Mesenchymal stem cell (in vitro differentiated cells and primary cell): ENCODE measurements around the gene MBNL1.

Experiments used
- DNase-seq: peaks from one replicate; pipeline ENCODE4 v3.0.0-alpha.2; 2013
- H2AFZ ChIP-seq: one replicate; pipeline ENCODE4 v1.6.1; 2013; ENCODE audit warnings: low read depth, mild to moderate bottlenecking, control low read depth, inconsistent platforms, low read length, moderate library complexity
- H2AK5ac ChIP-seq: 2 replicates; pipeline ENCODE4 v1.6.1; 2013; ENCODE audit warnings: low read length, moderate library complexity, mild to moderate bottlenecking, inconsistent platforms; ENCODE audit not compliant: severe bottlenecking
- H2BK120ac ChIP-seq: one replicate; pipeline ENCODE4 v1.6.1; 2013; ENCODE audit warnings: low read depth, mild to moderate bottlenecking, inconsistent platforms, low read length, moderate library complexity
- H2BK12ac ChIP-seq, 2 experiments: one replicate each; pipeline ENCODE4 v1.6.1; 2013; ENCODE audit warnings: inconsistent platforms in 2 of 2, low read length in 2 of 2, mild to moderate bottlenecking in 2 of 2, moderate library complexity in 2 of 2, control low read depth in 1 of 2
- H2BK15ac ChIP-seq: one replicate; pipeline ENCODE4 v1.6.1; 2013; ENCODE audit warnings: mild to moderate bottlenecking, low read depth, inconsistent platforms; ENCODE audit not compliant: poor library complexity, severe bottlenecking
- H2BK5ac ChIP-seq: 2 replicates; pipeline ENCODE4 v1.6.1; 2013; ENCODE audit warnings: low read depth, mild to moderate bottlenecking, low read length, control low read depth, inconsistent platforms; ENCODE audit not compliant: poor library complexity, severe bottlenecking
- H3K14ac ChIP-seq, 2 experiments: one replicate each; pipeline ENCODE4 v1.6.1; 2013; ENCODE audit warnings: inconsistent platforms in 2 of 2, low read length in 2 of 2, control low read depth in 1 of 2, mild to moderate bottlenecking in 1 of 2, moderate library complexity in 1 of 2
- H3K18ac ChIP-seq, 2 experiments: one replicate each; pipeline ENCODE4 v1.6.1; 2013; ENCODE audit warnings: inconsistent platforms in 2 of 2, low read length in 2 of 2, control low read depth in 1 of 2, low read depth in 1 of 2, mild to moderate bottlenecking in 1 of 2
- H3K23ac ChIP-seq, 2 experiments: one replicate each; pipeline ENCODE4 v1.6.1; 2013; ENCODE audit warnings: inconsistent platforms in 2 of 2, low read length in 2 of 2, mild to moderate bottlenecking in 2 of 2, moderate library complexity in 2 of 2, control low read depth in 1 of 2
- H3K27ac ChIP-seq: 2 replicates; pipeline ENCODE4 v1.5.1; 2013; ENCODE audit warnings: mild to moderate bottlenecking, moderate library complexity, low read length, control low read depth, inconsistent platforms; ENCODE audit not compliant: poor library complexity, severe bottlenecking
- H3K27me3 ChIP-seq, 2 experiments: 2 replicates each; pipeline versions ENCODE4 v1.6.1 to v1.7.0; 2013; ENCODE audit warnings: low read length in 2 of 2, mild to moderate bottlenecking in 2 of 2, moderate library complexity in 2 of 2, control low read depth in 1 of 2, inconsistent platforms in 1 of 2; ENCODE audit not compliant: control insufficient read depth in 1 of 2, insufficient read depth in 1 of 2
- H3K36me3 ChIP-seq, 2 experiments: 2 replicates each; pipeline versions ENCODE4 v1.6.1 to v1.7.0; 2013; ENCODE audit warnings: low read length in 2 of 2, control low read depth in 1 of 2, inconsistent platforms in 1 of 2, low read depth in 1 of 2, mild to moderate bottlenecking in 1 of 2; ENCODE audit not compliant: insufficient read depth in 2 of 2, control insufficient read depth in 1 of 2
- H3K4ac ChIP-seq, 2 experiments: one replicate each; pipeline ENCODE4 v1.6.1; 2013; ENCODE audit warnings: inconsistent platforms in 2 of 2, low read length in 2 of 2, mild to moderate bottlenecking in 2 of 2, moderate library complexity in 2 of 2, control low read depth in 1 of 2, low read depth in 1 of 2
- H3K4me1 ChIP-seq: 2 replicates; pipeline ENCODE4 v1.6.1; 2013; ENCODE audit warnings: low read depth, low read length, control low read depth; ENCODE audit not compliant: control insufficient read depth, insufficient read depth
- H3K4me2 ChIP-seq: 2 replicates; pipeline ENCODE4 v1.6.1; 2013; ENCODE audit warnings: low read length, mild to moderate bottlenecking, inconsistent platforms; ENCODE audit not compliant: poor library complexity, severe bottlenecking
- H3K4me3 ChIP-seq, 2 experiments: 2 replicates each; pipeline versions ENCODE4 v1.5.1 to v1.7.0; 2013; ENCODE audit warnings: low read length in 2 of 2, mild to moderate bottlenecking in 2 of 2, control low read depth in 1 of 2, low read depth in 1 of 2; ENCODE audit not compliant: insufficient read depth in 1 of 2
- H3K79me1 ChIP-seq: replicated peaks from 2 replicates; pipeline ENCODE4 v1.6.1; 2013; ENCODE audit warnings: mild to moderate bottlenecking, control low read depth, low read length, inconsistent platforms; ENCODE audit not compliant: poor library complexity, severe bottlenecking
- H3K9ac ChIP-seq: 2 replicates; pipeline ENCODE4 v1.7.0; 2013; ENCODE audit warnings: mild to moderate bottlenecking, low read length, moderate library complexity
- H3K9me3 ChIP-seq: 2 replicates; pipeline ENCODE4 v1.7.0; 2013; ENCODE audit warnings: mild to moderate bottlenecking, low read length; ENCODE audit not compliant: control insufficient read depth
- H4K8ac ChIP-seq: one replicate; pipeline ENCODE4 v1.6.1; 2013; ENCODE audit warnings: inconsistent platforms, mild to moderate bottlenecking, low read length, moderate library complexity
- H4K91ac ChIP-seq: one replicate; pipeline ENCODE4 v1.6.1; 2013; ENCODE audit warnings: mild to moderate bottlenecking, low read length, inconsistent platforms
- WGBS: methylation state at CpG from one replicate; pipeline ENCODE4 v1.1.7; 2013; ENCODE audit warnings: mixed read lengths; 5-methylcytosine and 5-hydroxymethylcytosine counted together

MBNL1 gene

GRCh38 chr3:152402695-152403451, 134.1 kb downstream of the MBNL1 start:
- Histone ChIP-seq H2BK15ac (no peak overlapping the region), H2BK120ac (no peak overlapping the region), H3K79me1 (no peaks in the 10 kb centered on the region), H3K4me2 (no peak overlapping the region), H3K27ac (peak overlapping the region; percentile 36), H3K4ac (no peak overlapping the region), H3K9ac (no peak overlapping the region), H3K27me3 (no peaks in the 10 kb centered on the region), H3K36me3 (no peaks in the 10 kb centered on the region), H4K8ac (no peak overlapping the region), H3K4me1 (peaks cover 6% of the 10 kb centered on the region), H3K9me3 (no peaks in the 10 kb centered on the region), H4K91ac (no peak overlapping the region), H3K18ac (no peak overlapping the region), H2BK5ac (no peak overlapping the region), H3K4me3 (no peak overlapping the region), H3K23ac (no peak overlapping the region), H2AK5ac (no peak overlapping the region), H2BK12ac (no peak overlapping the region), H2AFZ (no peak overlapping the region), H3K14ac (no peak overlapping the region)
- 42% methylated on average over 4 of the region's 5 CpGs for WGBS
- peak; percentile 83 for DNase-seq

GRCh38 chr3:152403632-152404066, 134.9 kb downstream of the MBNL1 start:
- H3K4me2 ChIP-seq, result no peak overlapping the region
- H3K9ac ChIP-seq, result no peak overlapping the region
- no peak overlapping the region for H4K91ac ChIP-seq
- H3K4ac ChIP-seq, result peak overlapping the region in 1 of 2 experiments; percentile 26
- H2BK120ac ChIP-seq, result no peak overlapping the region
- no peak overlapping the region for H3K14ac ChIP-seq
- no peaks in the 10 kb centered on the region for H3K27me3 ChIP-seq
- peak; percentile 90 for DNase-seq
- H3K9me3 ChIP-seq, result no peaks in the 10 kb centered on the region
- H3K4me1 ChIP-seq, result peaks cover 6% of the 10 kb centered on the region
- no peaks in the 10 kb centered on the region for H3K79me1 ChIP-seq
- no peak overlapping the region for H2BK15ac ChIP-seq
- H2AK5ac ChIP-seq, result peak overlapping the region; percentile 15
- H2BK12ac ChIP-seq, result no peak overlapping the region
- 66% methylated on average over 2 of the region's 2 CpGs for WGBS
- no peaks in the 10 kb centered on the region for H3K36me3 ChIP-seq
- no peak overlapping the region for H3K27ac ChIP-seq
- H3K23ac ChIP-seq, result no peak overlapping the region
- H3K4me3 ChIP-seq, result no peak overlapping the region
- no peak overlapping the region for H2AFZ ChIP-seq
- no peak overlapping the region for H4K8ac ChIP-seq
- H3K18ac ChIP-seq, result peak overlapping the region in 1 of 2 experiments; percentile 78
- no peak overlapping the region for H2BK5ac ChIP-seq

GRCh38 chr3:152404976-152405375, 136.2 kb downstream of the MBNL1 start:
- Histone ChIP-seq H4K8ac (no peak overlapping the region), H3K4me1 (peaks cover 6% of the 10 kb centered on the region), H3K23ac (no peak overlapping the region), H3K9ac (no peak overlapping the region), H3K27me3 (no peaks in the 10 kb centered on the region), H2BK12ac (no peak overlapping the region), H2AFZ (no peak overlapping the region), H3K4ac (no peak overlapping the region), H4K91ac (no peak overlapping the region), H2AK5ac (no peak overlapping the region), H3K14ac (no peak overlapping the region), H2BK15ac (no peak overlapping the region), H3K4me3 (no peak overlapping the region), H3K36me3 (no peaks in the 10 kb centered on the region), H3K9me3 (no peaks in the 10 kb centered on the region), H3K18ac (no peak overlapping the region), H3K79me1 (no peaks in the 10 kb centered on the region), H2BK5ac (no peak overlapping the region), H3K27ac (no peak overlapping the region), H2BK120ac (no peak overlapping the region), H3K4me2 (no peak overlapping the region)
- no CpG with 5 or more reads among the region's 1 CpG for WGBS
- DNase-seq, result no peak

GRCh38 chr3:152405915-152406802, 137.4 kb downstream of the MBNL1 start:
- H3K9me3 ChIP-seq, result no peaks in the 10 kb centered on the region
- no peak overlapping the region for H2AFZ ChIP-seq
- no peaks in the 10 kb centered on the region for H3K79me1 ChIP-seq
- no peak overlapping the region for H2BK12ac ChIP-seq
- H3K14ac ChIP-seq, result no peak overlapping the region
- H2BK120ac ChIP-seq, result no peak overlapping the region
- peak overlapping the region; percentile 21 for H3K27ac ChIP-seq
- H3K4me3 ChIP-seq, result peak overlapping the region in 1 of 2 experiments; percentile 68
- H3K4ac ChIP-seq, result no peak overlapping the region
- no peak overlapping the region for H3K23ac ChIP-seq
- H2AK5ac ChIP-seq, result no peak overlapping the region
- H3K18ac ChIP-seq, result peak overlapping the region in 1 of 2 experiments; percentile 5
- H3K4me2 ChIP-seq, result no peak overlapping the region
- no peaks in the 10 kb centered on the region for H3K27me3 ChIP-seq
- H3K9ac ChIP-seq, result peak overlapping the region; percentile 81
- H4K91ac ChIP-seq, result no peak overlapping the region
- no peaks in the 10 kb centered on the region for H3K36me3 ChIP-seq
- peak; percentile 94 for DNase-seq
- H4K8ac ChIP-seq, result no peak overlapping the region
- H2BK15ac ChIP-seq, result no peak overlapping the region
- no peak overlapping the region for H2BK5ac ChIP-seq
- 66% methylated on average over 3 of the region's 3 CpGs for WGBS
- peaks cover 6% of the 10 kb centered on the region for H3K4me1 ChIP-seq
